Panc1 (cell line): ENCODE data around the gene FHIT.

Experiments used
- POLR2AphosphoS5 ChIP-seq: IDR thresholded peaks from 2 replicates; pipeline ENCODE4 v1.6.1; 2012; ENCODE audit warnings: mild to moderate bottlenecking, low read depth, low read length, moderate library complexity
- SIN3A ChIP-seq: IDR thresholded peaks from 2 replicates; pipeline ENCODE4 v1.6.1; 2012; ENCODE audit warnings: low read depth, mild to moderate bottlenecking, low read length, moderate library complexity, borderline replicate concordance; ENCODE audit not compliant: insufficient read depth
- TCF7L2 ChIP-seq: IDR thresholded peaks from 2 replicates; pipeline ENCODE4 v1.6.1; 2011; ENCODE audit warnings: mild to moderate bottlenecking, low read depth, low read length, inconsistent platforms
- TF ChIP-seq, protein P1 (sequence below): fragments of 450-650 bp; IDR thresholded peaks from 2 replicates; pipeline ENCODE4 v1.5.1; 2017; ENCODE audit warnings: mild to moderate bottlenecking
- TF ChIP-seq, protein P2 (sequence below), 2 experiments: IDR thresholded peaks; 2 replicates each; pipeline ENCODE4 v1.6.1; 2011 to 2012; ENCODE audit warnings: low read depth in 2 of 2, control low read depth in 1 of 2, low read length in 1 of 2, mild to moderate bottlenecking in 1 of 2, moderate library complexity in 1 of 2; ENCODE audit not compliant: insufficient read depth in 1 of 2

DNA sequence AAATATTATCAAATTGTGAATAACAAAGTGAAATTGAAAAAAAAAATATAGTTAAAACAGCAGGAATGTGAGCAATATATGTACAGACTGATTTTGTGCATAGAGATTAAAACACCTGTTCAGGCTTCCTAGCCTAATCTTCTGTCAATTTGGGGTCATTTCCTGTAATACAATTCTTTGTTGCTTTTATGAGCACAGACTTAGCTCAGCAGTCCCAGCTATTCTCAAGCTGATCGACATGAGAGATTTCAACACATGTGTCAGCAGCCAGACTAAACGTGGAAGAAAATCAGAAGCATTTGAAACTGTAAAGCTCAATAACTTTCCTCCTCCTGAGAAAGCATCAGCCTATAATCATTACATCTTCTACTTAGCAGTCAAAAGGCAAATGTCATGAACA, 1.6 kb upstream of the FHIT start:
- TF ChIP-seq, protein P1, sequence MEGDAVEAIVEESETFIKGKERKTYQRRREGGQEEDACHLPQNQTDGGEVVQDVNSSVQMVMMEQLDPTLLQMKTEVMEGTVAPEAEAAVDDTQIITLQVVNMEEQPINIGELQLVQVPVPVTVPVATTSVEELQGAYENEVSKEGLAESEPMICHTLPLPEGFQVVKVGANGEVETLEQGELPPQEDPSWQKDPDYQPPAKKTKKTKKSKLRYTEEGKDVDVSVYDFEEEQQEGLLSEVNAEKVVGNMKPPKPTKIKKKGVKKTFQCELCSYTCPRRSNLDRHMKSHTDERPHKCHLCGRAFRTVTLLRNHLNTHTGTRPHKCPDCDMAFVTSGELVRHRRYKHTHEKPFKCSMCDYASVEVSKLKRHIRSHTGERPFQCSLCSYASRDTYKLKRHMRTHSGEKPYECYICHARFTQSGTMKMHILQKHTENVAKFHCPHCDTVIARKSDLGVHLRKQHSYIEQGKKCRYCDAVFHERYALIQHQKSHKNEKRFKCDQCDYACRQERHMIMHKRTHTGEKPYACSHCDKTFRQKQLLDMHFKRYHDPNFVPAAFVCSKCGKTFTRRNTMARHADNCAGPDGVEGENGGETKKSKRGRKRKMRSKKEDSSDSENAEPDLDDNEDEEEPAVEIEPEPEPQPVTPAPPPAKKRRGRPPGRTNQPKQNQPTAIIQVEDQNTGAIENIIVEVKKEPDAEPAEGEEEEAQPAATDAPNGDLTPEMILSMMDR, result no peak
- TF ChIP-seq POLR2AphosphoS5, result no peak
- TF ChIP-seq, protein P2, sequence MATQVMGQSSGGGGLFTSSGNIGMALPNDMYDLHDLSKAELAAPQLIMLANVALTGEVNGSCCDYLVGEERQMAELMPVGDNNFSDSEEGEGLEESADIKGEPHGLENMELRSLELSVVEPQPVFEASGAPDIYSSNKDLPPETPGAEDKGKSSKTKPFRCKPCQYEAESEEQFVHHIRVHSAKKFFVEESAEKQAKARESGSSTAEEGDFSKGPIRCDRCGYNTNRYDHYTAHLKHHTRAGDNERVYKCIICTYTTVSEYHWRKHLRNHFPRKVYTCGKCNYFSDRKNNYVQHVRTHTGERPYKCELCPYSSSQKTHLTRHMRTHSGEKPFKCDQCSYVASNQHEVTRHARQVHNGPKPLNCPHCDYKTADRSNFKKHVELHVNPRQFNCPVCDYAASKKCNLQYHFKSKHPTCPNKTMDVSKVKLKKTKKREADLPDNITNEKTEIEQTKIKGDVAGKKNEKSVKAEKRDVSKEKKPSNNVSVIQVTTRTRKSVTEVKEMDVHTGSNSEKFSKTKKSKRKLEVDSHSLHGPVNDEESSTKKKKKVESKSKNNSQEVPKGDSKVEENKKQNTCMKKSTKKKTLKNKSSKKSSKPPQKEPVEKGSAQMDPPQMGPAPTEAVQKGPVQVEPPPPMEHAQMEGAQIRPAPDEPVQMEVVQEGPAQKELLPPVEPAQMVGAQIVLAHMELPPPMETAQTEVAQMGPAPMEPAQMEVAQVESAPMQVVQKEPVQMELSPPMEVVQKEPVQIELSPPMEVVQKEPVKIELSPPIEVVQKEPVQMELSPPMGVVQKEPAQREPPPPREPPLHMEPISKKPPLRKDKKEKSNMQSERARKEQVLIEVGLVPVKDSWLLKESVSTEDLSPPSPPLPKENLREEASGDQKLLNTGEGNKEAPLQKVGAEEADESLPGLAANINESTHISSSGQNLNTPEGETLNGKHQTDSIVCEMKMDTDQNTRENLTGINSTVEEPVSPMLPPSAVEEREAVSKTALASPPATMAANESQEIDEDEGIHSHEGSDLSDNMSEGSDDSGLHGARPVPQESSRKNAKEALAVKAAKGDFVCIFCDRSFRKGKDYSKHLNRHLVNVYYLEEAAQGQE (IDR thresholded peaks at IDR 0.05; ENCODE audit: insufficient read depth in 1 of 2, low read depth in 2 of 2, low read length in 1 of 2), result no peak
- no peak for TF ChIP-seq SIN3A
- no peak for TF ChIP-seq TCF7L2
